GM21723 (cell line): ENCODE data around the gene RXFP3.

ENCODE experiments used
- ATAC-seq: cut with Tn5 transposase; IDR thresholded peaks from one replicate; pipeline ENCODE4 v1.9.1; 2021; ENCODE audit warnings: mild to moderate bottlenecking, moderate library complexity; ENCODE audit not compliant: unreplicated experiment

RXFP3 gene

GRCh38 chr5:33976307-33976706 lies 40.1 kb downstream of the RXFP3 start:
- ATAC-seq: no peak

- ATAC-seq: no peak
Observed at GRCh38 chr5:33978306-33978705, 42.1 kb downstream of the RXFP3 start.

- ATAC-seq: no peak
Observed at GRCh38 chr5:33980030-33980429, 43.8 kb downstream of the RXFP3 start.

GRCh38 chr5:33981408-33982162 lies 45.4 kb downstream of the RXFP3 start:
- ATAC-seq: no peak

GRCh38 chr5:33984178-33984577 lies 48.0 kb downstream of the RXFP3 start:
- no peak for ATAC-seq

GRCh38 chr5:33984671-33985124 lies 48.5 kb downstream of the RXFP3 start, which contains the start of gene SLC45A2:
TSS of gene SLC45A2 (minus strand) at chr5:33984693. CDS start at chr5:33984583, 110 bp downstream.
- ATAC-seq: no peak

- ATAC-seq: no peak
Observed at GRCh38 chr5:33985447-33985846, 49.3 kb downstream of the RXFP3 start.
